Parathyroid adenoma (tissue), 2 donors: Measurements from ENCODE around the gene RBMS3.

Experiments
- H2AFZ ChIP-seq: fragments of 300-600 bp; sonication (generic); one replicate; pipeline ENCODE4 v1.7.0; 2017; ENCODE audit warnings: antibody characterized with exemption, mild to moderate bottlenecking
- H3K27ac ChIP-seq: fragments of 300-600 bp; sonication (generic); one replicate; pipeline ENCODE4 v1.7.0; 2017
- H3K27me3 ChIP-seq: fragments of 300-600 bp; sonication (generic); one replicate; pipeline ENCODE4 v1.7.0; 2017; ENCODE audit warnings: low read length; ENCODE audit not compliant: control insufficient read depth, insufficient read depth
- H3K36me3 ChIP-seq: fragments of 300-600 bp; sonication (generic); one replicate; pipeline ENCODE4 v1.7.0; 2017; ENCODE audit warnings: low read length; ENCODE audit not compliant: control insufficient read depth, insufficient read depth
- H3K4me1 ChIP-seq: fragments of 300-600 bp; sonication (generic); one replicate; pipeline ENCODE4 v1.7.0; 2017; ENCODE audit warnings: control low read depth
- H3K4me2 ChIP-seq: fragments of 300-600 bp; sonication (generic); one replicate; pipeline ENCODE4 v1.7.0; 2017; ENCODE audit warnings: low read length
- H3K4me3 ChIP-seq: fragments of 300-600 bp; sonication (generic); one replicate; pipeline ENCODE4 v1.7.0; 2017; ENCODE audit warnings: low read depth, low read length
- H3K79me2 ChIP-seq: fragments of 300-600 bp; sonication (generic); one replicate; pipeline ENCODE4 v1.7.0; 2017; ENCODE audit warnings: control low read depth
- H3K9ac ChIP-seq: fragments of 300-600 bp; sonication (generic); one replicate; pipeline ENCODE4 v1.7.0; 2017; ENCODE audit warnings: mild to moderate bottlenecking
- H3K9me3 ChIP-seq: fragments of 300-600 bp; sonication (generic); one replicate; pipeline ENCODE4 v1.7.0; 2017; ENCODE audit warnings: low read length; ENCODE audit not compliant: control insufficient read depth
- CTCF ChIP-seq: fragments of 300-600 bp; sonication (generic); IDR thresholded peaks from one replicate; pipeline ENCODE4 v1.7.0; 2017; ENCODE audit warnings: antibody characterized with exemption, mild to moderate bottlenecking
- donor health status: primary hyperparathyroidism.

Gene RBMS3

GRCh38 chr3:29429055-29429679 lies 148.3 kb downstream of the RBMS3 start:
- Histone ChIP-seq H3K79me2 (no peaks in the 10 kb centered on the region), H3K4me2 (no peak overlapping the region), H3K9ac (no peak overlapping the region), H3K9me3 (no peaks in the 10 kb centered on the region), H3K4me3 (no peak overlapping the region), H2AFZ (no peak overlapping the region), H3K27ac (no peak overlapping the region), H3K36me3 (no peaks in the 10 kb centered on the region), H3K27me3 (no peaks in the 10 kb centered on the region), H3K4me1 (no peaks in the 10 kb centered on the region)
- no peak for TF ChIP-seq CTCF

GRCh38 chr3:29430558-29430971 lies 149.7 kb downstream of the RBMS3 start:
- no peak for TF ChIP-seq CTCF
- Histone ChIP-seq H3K9ac (no peak overlapping the region), H3K36me3 (no peaks in the 10 kb centered on the region), H3K4me1 (no peaks in the 10 kb centered on the region), H2AFZ (no peak overlapping the region), H3K27me3 (no peaks in the 10 kb centered on the region), H3K79me2 (no peaks in the 10 kb centered on the region), H3K27ac (no peak overlapping the region), H3K9me3 (no peaks in the 10 kb centered on the region), H3K4me2 (no peak overlapping the region), H3K4me3 (no peak overlapping the region)

DNA sequence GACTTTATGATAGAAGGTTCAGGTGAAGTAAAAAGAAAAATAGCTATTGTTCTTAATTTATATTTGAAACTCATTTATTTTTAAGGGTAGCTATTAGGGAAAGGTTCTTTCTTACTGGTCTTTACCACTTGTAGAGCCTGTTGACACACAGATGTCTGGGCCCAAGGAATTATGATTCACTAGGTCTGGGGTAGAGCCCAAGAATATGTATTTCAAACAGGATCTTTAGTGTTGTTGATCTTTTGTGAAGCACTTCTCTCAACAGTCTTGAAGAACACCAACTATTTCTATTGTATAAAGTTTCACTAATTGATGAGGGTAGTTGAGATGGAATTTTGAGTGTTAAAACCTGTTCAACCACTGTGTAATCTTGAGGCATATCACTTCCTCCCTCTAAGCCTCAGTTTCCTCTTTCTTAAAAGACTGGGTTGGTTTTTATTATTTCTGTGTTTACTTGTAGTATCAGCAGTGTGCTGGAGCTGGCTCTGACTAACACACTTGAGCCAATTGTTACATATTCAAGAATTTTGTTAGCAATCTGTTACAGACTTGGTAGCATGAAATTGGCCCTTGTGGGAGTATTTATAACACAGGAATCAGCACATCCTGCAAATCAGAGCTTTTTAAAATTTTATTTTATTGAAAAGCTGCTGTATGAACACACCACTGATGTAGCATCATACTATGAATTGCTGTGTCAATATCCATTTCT lies 155.9 kb downstream of the RBMS3 start:
- Histone ChIP-seq H3K4me1 (no peaks in the 10 kb centered on the region), H3K4me2 (no peak overlapping the region), H3K27ac (no peak overlapping the region), H3K9me3 (no peaks in the 10 kb centered on the region), H3K36me3 (no peaks in the 10 kb centered on the region), H2AFZ (no peak overlapping the region), H3K79me2 (no peaks in the 10 kb centered on the region), H3K27me3 (no peaks in the 10 kb centered on the region), H3K9ac (no peak overlapping the region), H3K4me3 (no peak overlapping the region)
- TF ChIP-seq CTCF: no peak

DNA sequence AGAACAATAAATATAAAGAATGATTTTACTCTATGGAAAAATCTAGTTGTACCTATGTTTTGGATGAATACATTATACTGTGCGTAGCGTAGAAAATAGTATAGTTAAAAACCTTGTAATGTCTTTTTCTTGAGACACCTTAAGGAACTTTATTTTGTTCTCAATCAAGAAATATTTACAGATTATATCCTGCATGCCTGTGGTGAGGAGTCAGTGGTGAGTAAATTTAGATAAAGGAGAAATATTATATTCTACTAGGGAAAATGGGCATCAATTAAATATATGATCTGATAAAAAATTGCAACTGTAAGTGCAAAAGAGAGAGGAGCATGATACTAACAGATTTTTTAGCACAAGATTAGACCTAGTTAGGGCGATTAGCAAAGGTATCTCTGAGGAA lies 157.7 kb downstream of the RBMS3 start:
- Histone ChIP-seq H3K4me3 (no peak overlapping the region), H3K27ac (no peak overlapping the region), H3K36me3 (no peaks in the 10 kb centered on the region), H3K79me2 (no peaks in the 10 kb centered on the region), H3K27me3 (no peaks in the 10 kb centered on the region), H2AFZ (no peak overlapping the region), H3K4me2 (no peak overlapping the region), H3K9ac (no peak overlapping the region), H3K9me3 (no peaks in the 10 kb centered on the region), H3K4me1 (no peaks in the 10 kb centered on the region)
- no peak for TF ChIP-seq CTCF
